NCI-H2196 treated with DMSO at 0.1 percent for 48 hours (cell line): Measurements from ENCODE around the gene VSTM2B.

Source experiments
- DNase-seq: peaks from one replicate; lab custom pipeline; 2025; ENCODE audit not compliant: unreplicated experiment; lab: John Stamatoyannopoulos, UW

VSTM2B gene

GRCh38 chr19:29515233-29515619, 10.6 kb upstream of the VSTM2B start:
- no peak for DNase-seq

GRCh38 chr19:29515706-29516357, 10.0 kb upstream of the VSTM2B start:
- no peak for DNase-seq

GRCh38 chr19:29516358-29516725, 9.5 kb upstream of the VSTM2B start:
- no peak for DNase-seq

- no peak for DNase-seq
These were observed 8.9 kb upstream of the VSTM2B start for GRCh38 chr19:29516821-29517395.

- DNase-seq: no peak
These were observed 8.4 kb upstream of the VSTM2B start for GRCh38 chr19:29517412-29517811.

- DNase-seq: no peak
These were observed 7.8 kb upstream of the VSTM2B start for GRCh38 chr19:29517946-29518345.

GRCh38 chr19:29519146-29519545, 6.6 kb upstream of the VSTM2B start:
- DNase-seq: no peak

- no peak for DNase-seq
These were observed 5.9 kb upstream of the VSTM2B start for GRCh38 chr19:29519931-29520330.

DNA sequence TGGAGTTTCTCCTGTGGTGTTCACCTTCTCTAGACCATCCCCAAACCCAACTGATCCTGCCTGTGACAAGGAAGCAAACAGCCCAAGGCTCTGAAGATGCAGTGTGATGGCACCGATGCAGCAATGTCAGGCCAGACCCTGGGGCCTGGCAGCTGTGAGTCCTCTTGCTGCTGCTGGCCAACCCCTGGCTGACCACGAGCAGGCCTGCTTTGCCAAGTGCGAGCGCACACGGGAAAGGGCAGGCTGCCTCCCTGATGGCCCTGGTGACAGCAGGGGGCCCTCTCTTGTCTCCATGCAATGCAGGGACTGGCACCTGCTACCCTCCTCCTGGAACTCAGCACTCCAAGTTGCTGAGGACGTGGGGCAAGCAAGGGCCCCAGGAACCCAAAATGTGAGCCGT, 5.4 kb upstream of the VSTM2B start:
- no peak for DNase-seq

GRCh38 chr19:29521291-29522075, 4.3 kb upstream of the VSTM2B start:
- no peak for DNase-seq

DNA sequence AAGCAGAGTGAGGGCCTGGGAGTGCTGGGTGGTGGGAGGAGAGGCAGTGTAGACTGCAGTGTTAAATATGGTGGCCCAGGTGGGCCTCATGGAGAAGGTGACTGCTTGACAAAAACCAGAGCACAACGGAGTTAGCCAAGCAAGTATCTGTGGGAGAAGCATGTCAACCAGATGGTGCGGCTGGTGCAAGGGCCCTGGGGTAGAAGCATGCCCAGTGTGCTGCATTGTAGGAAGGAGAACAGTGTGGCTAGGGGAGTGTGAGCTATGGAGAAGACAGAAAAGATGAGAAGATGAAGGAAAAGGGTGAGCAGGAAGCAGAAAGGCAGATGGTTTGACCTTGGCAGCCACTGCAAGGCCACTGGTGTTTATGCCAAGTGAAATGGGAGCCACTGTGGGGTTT, 2.2 kb upstream of the VSTM2B start:
- DNase-seq: no peak

DNA sequence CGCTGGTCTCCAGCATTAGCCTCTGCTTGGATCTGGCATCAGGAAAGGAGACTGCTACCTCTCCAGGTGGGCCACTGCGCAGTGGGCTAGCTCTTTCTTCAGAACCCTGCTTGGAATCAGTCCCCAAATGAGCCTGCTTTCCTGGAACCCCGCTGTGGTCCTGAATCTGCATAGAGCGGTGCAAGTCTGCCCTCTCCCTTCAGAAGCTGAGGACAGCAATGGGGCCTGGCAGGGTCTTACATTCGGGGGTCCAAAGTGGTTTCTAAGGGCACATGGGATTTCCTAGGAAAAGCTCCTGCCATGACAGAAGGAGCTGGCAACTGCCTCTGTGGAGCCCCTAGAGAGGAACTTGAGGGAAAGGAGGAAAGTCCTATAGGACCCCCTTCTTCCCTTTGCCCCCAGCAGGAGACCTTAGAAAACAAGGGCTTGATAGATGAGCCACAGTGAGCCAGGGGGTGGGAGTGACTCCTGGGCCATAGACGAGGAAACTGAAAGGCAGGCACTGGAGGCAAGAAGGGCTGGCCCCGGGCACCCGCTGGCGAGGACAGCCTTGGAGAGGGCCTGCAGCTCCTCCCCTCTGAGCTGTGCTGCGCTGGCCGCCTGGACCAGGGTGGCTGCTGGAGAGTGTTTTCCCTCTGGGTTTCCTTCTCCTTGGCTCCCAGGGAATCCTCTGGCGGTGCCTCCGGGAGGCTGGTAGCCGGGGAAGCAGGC, 1.4 kb upstream of the VSTM2B start:
- no peak for DNase-seq

DNA sequence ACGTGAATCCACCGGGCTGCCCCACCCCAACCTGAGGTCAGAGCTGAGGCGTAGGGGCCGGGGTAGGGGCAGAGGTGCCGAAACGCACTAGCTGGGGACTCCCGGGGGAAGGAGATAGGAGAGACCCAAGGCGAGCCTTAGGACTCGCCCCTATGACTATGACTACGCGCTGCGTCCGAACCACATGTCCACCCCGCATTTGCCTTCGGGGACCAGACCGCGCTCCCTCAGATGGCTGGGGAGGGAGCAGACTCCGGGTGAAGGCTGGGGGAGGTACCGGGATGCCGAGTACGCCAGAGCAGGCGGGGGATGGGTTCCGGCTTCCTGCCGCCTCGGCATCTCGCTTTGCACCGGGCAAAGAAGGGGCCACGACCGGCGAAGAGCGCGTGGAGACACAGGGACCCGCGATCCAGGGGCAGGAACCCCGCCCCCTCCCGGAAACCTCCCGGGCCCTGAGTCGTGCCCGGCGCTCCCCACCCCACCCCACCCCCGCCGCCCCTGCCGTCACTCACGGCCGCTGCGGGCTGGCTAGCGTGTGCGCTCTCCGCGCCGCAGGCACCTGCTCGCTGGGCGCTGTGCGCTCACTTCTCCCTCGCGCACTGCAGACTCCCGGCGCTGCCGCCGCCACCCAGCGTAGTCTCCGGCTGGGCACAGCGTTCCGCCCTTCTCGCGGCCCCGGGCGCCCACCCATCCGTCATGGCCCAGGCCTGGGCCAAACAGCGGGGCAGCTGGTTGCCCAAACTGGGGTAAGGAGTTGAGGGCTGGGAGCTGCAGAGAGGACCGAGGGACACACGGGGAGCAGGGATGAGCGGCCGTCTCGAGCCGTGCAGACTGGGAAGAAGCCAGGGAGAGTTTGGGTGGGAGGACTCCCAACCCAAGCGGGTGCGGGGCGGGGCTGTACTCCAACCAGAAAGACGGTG, 622 bp upstream of the VSTM2B start:
- no peak for DNase-seq

- DNase-seq: no peak
These were observed 1.1 kb downstream of the VSTM2B start for GRCh38 chr19:29526730-29527499.

DNA sequence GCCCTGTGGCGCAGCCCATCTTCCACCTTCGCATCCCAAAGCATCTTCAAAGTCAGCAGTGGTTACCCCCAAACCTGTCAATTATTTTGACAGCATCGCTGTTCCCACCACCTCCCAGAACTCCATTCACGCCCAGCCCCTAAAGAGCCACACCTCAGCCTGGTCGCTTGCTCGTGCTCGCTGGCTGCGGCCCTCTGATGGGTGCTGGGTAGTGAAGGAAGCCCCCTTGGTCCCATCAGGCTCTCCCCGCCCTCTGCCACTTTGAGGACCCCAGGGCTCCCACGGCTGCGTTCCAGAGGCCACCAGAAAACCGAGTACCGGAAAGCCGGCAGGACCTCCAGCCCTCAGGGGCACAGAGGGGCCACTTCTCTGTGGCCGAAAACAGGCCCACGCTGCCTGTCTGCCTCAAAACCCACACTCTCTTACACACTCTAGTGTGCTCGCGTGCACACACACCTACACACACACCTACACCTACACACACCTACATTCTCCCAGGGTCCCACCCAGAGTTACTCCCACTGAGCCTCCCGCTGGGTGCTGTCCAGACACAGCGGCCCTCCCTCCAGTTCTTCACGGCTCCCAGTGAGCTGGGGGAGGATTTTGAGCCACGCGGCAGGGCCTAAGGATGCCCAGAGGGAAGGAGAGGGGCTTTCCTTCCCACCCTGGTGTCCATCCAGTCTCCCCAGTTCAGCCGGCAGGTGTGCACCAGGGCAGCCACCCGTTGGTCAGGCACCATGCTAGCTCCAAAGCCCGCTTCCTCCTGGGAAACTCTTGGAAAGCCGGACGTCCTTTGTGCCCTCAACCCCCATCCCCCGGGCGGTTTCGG, 1.9 kb downstream of the VSTM2B start:
- DNase-seq: no peak

GRCh38 chr19:29528350-29528945, 2.7 kb downstream of the VSTM2B start:
- DNase-seq: no peak

DNA sequence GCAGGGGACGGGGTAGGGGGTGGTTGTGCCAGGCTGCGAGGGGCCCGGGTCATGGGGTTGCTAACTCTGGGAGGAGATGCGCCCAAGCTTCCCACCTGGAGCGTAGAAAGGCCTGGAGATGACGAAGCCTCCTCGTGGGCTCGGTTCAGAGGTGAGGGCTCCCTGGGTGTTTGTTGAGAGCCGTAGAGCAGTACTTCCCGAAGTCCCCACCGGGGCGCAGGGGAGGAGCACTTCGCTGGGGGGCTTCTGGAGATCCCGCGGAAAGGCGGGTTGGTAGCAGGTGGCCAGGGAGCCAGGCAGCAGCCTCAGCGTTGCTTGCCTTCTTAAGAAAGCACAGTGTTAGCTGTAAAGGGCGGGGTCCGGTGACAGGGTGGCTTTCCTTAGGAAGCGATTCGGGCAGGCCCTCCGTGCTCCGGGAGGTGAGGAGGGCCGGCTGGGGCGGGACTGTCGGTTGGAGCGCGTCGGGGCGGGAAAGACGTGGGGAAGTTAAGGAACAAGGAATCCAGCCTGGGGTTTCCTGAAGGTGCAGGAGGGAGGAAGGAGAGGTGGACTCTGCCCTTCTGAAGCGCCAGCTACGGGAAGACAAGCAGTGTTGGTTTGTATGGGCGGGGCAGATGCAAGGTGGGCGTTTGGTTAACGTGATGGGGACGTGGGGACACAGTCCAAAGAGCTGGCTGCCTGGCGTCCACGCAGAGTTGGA, 3.3 kb downstream of the VSTM2B start:
- no peak for DNase-seq
